NB4 (cell line): ENCODE results near the gene MINAR1.

Experiments used
- POLR2A ChIP-seq: IDR thresholded peaks from 2 replicates; pipeline ENCODE4 v1.6.1; 2011; ENCODE audit warnings: mild to moderate bottlenecking; ENCODE audit not compliant: insufficient read length; ENCODE audit errors: extremely low read depth
- TF ChIP-seq, protein P1 (sequence below): IDR thresholded peaks from one replicate; pipeline ENCODE4 v1.5.1; 2012; ENCODE audit warnings: low read depth, low read length
- TF ChIP-seq, protein P2 (sequence below): IDR thresholded peaks from 2 replicates; pipeline ENCODE4 v1.6.1; 2011; ENCODE audit warnings: low read depth, low read length

DNA sequence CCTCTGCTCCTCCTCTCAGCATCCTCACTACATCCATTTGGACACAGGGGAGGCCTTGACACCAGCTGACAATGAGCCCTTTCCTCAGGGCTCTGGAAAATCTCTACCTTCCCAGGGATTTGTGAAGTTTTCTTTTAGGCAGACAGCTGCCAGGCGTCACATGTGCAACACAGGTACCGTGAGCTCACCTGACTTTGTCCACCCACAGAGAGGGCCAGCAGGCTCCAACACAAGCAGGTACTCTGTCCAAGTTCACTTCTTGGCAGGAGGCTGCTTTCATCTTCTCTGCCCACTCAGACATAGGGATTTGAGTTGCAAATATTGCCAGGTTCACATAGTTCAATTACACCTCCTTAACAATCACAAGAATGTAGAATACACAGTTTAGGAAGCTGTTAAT, 15.3 kb upstream of the MINAR1 start:
- no peak for TF ChIP-seq POLR2A
- TF ChIP-seq, protein P1, sequence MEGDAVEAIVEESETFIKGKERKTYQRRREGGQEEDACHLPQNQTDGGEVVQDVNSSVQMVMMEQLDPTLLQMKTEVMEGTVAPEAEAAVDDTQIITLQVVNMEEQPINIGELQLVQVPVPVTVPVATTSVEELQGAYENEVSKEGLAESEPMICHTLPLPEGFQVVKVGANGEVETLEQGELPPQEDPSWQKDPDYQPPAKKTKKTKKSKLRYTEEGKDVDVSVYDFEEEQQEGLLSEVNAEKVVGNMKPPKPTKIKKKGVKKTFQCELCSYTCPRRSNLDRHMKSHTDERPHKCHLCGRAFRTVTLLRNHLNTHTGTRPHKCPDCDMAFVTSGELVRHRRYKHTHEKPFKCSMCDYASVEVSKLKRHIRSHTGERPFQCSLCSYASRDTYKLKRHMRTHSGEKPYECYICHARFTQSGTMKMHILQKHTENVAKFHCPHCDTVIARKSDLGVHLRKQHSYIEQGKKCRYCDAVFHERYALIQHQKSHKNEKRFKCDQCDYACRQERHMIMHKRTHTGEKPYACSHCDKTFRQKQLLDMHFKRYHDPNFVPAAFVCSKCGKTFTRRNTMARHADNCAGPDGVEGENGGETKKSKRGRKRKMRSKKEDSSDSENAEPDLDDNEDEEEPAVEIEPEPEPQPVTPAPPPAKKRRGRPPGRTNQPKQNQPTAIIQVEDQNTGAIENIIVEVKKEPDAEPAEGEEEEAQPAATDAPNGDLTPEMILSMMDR: no peak
- TF ChIP-seq, protein P2, sequence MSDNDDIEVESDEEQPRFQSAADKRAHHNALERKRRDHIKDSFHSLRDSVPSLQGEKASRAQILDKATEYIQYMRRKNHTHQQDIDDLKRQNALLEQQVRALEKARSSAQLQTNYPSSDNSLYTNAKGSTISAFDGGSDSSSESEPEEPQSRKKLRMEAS: no peak
